ENCODE measurements around the gene LRP2.

LRP2 gene

GRCh38 chr2:169351725-169352124 is 10.6 kb downstream of the LRP2 start (continued):
- TF ChIP-seq ELK4 (IDR thresholded peaks at IDR 0.05; ENCODE audit: borderline replicate concordance, low read depth, low read length) (no peak), FEZF1 (tag by site-specific recombination; IDR thresholded peaks at IDR 0.05) (0 out of 2 replicates have a peak, but pooled peaks have one; percentile 39), ZNF174 (tag by site-specific recombination; IDR thresholded peaks at IDR 0.05) (no peak), ZNF701 (tag by site-specific recombination; IDR thresholded peaks at IDR 0.05) (no peak), ZNF404 (tag by site-specific recombination; IDR thresholded peaks at IDR 0.05) (no peak), PRDM10 (tag by site-specific recombination; IDR thresholded peaks at IDR 0.05) (no peak), ZXDB (tag by site-specific recombination; IDR thresholded peaks at IDR 0.05) (peak; percentile 61), ZBTB49 (tag by site-specific recombination; IDR thresholded peaks at IDR 0.05; ENCODE audit: low read depth) (no peak), KLF10 (tag by site-specific recombination; IDR thresholded peaks at IDR 0.05) (no peak), ZNF692 (tag by site-specific recombination; IDR thresholded peaks at IDR 0.05) (0 out of 2 replicates have a peak, but pooled peaks have one; percentile 14), ZNF561 (tag by site-specific recombination; IDR thresholded peaks at IDR 0.05; ENCODE audit: borderline replicate concordance) (no peak), GLI4 (tag by site-specific recombination; IDR thresholded peaks at IDR 0.05) (no peak), KLF17 (tag by site-specific recombination; IDR thresholded peaks at IDR 0.05) (no peak), KLF8 (tag by site-specific recombination; IDR thresholded peaks at IDR 0.05) (no peak), ZFHX2 (tag by site-specific recombination; conservative IDR thresholded peaks at IDR 0.05) (peak; percentile 45; the same call in 1 of the 2 replicates), ZBTB7A (tag by site-specific recombination; IDR thresholded peaks at IDR 0.05; ENCODE audit: low read depth) (no peak), SCRT2 (tag by site-specific recombination; IDR thresholded peaks at IDR 0.05) (no peak), ZNF629 (tag by site-specific recombination; IDR thresholded peaks at IDR 0.05) (no peak), RBAK (tag by site-specific recombination; IDR thresholded peaks at IDR 0.05) (no peak), ZNF157 (tag by site-specific recombination; IDR thresholded peaks at IDR 0.05) (no peak), TCF7L2 (IDR thresholded peaks at IDR 0.05; ENCODE audit: borderline replicate concordance, low read depth, low read length) (no peak), ZNF660 (tag by site-specific recombination; IDR thresholded peaks at IDR 0.05) (no peak), PRDM6 (tag by site-specific recombination; IDR thresholded peaks at IDR 0.05) (0 out of 2 replicates have a peak, but pooled peaks have one; percentile 36), CTCF (tag by site-specific recombination; IDR thresholded peaks at IDR 0.05) (no peak), ZBTB10 (tag by site-specific recombination; IDR thresholded peaks at IDR 0.05) (no peak)

Data from HEK293 (cell line).